Neuron (in vitro differentiated cells): Measurements from ENCODE around the gene HELZ2.
"Not testable (repeated sequence)": the region's sequence is repeated elsewhere in the genome, so short reads cannot be mapped to it uniquely, and the experiment has no call there.

Experiments used
- H2AFZ ChIP-seq: one replicate; pipeline ENCODE4 v1.6.1; 2013; ENCODE audit warnings: low read depth, mild to moderate bottlenecking, inconsistent platforms, low read length, moderate library complexity
- H3K27me3 ChIP-seq: one replicate; pipeline ENCODE4 v1.6.1; 2013; ENCODE audit warnings: low read length; ENCODE audit not compliant: insufficient read depth
- H3K36me3 ChIP-seq: one replicate; pipeline ENCODE4 v1.6.1; 2013; ENCODE audit warnings: low read length; ENCODE audit not compliant: insufficient read depth
- H3K4me1 ChIP-seq: one replicate; pipeline ENCODE4 v1.6.1; 2013; ENCODE audit warnings: low read length; ENCODE audit not compliant: insufficient read depth
- H3K4me3 ChIP-seq: 2 replicates; pipeline ENCODE4 v1.5.1; 2013; ENCODE audit warnings: mild to moderate bottlenecking, low read length, moderate library complexity
- H3K9me3 ChIP-seq: one replicate; pipeline ENCODE4 v1.6.1; 2013; ENCODE audit warnings: low read length

Gene HELZ2

GRCh38 chr20:63579017-63579694, 5.1 kb upstream of the HELZ2 start:
- H2AFZ ChIP-seq: no peak overlapping the region
- H3K27me3 ChIP-seq: no peaks in the 10 kb centered on the region
- H3K4me3 ChIP-seq: no peak overlapping the region
- H3K4me1 ChIP-seq: peaks cover 4% of the 10 kb centered on the region
- peaks cover 2% of the 10 kb centered on the region for H3K9me3 ChIP-seq
- no peaks in the 10 kb centered on the region for H3K36me3 ChIP-seq

GRCh38 chr20:63578224-63579016, 4.4 kb upstream of the HELZ2 start:
- Histone ChIP-seq H3K4me3 (no peak overlapping the region), H2AFZ (no peak overlapping the region), H3K9me3 (peaks cover 2% of the 10 kb centered on the region), H3K36me3 (no peaks in the 10 kb centered on the region), H3K27me3 (no peaks in the 10 kb centered on the region), H3K4me1 (peaks cover 7% of the 10 kb centered on the region)

GRCh38 chr20:63577317-63577894, 3.4 kb upstream of the HELZ2 start:
- Histone ChIP-seq H3K27me3 (no peaks in the 10 kb centered on the region), H2AFZ (no peak overlapping the region), H3K4me3 (no peak overlapping the region), H3K36me3 (no peaks in the 10 kb centered on the region), H3K9me3 (peaks cover 2% of the 10 kb centered on the region), H3K4me1 (peaks cover 10% of the 10 kb centered on the region)

GRCh38 chr20:63576311-63576710, 2.3 kb upstream of the HELZ2 start:
- no peak overlapping the region for H2AFZ ChIP-seq
- H3K9me3 ChIP-seq: peaks cover 2% of the 10 kb centered on the region
- H3K27me3 ChIP-seq: no peaks in the 10 kb centered on the region
- no peak overlapping the region for H3K4me3 ChIP-seq
- peaks cover 10% of the 10 kb centered on the region for H3K4me1 ChIP-seq
- H3K36me3 ChIP-seq: no peaks in the 10 kb centered on the region

- no peaks in the 10 kb centered on the region for H3K27me3 ChIP-seq
- no peak overlapping the region for H3K4me3 ChIP-seq
- H3K9me3 ChIP-seq: peaks cover 2% of the 10 kb centered on the region
- no peak overlapping the region for H2AFZ ChIP-seq
- H3K4me1 ChIP-seq: peaks cover 10% of the 10 kb centered on the region
- H3K36me3 ChIP-seq: no peaks in the 10 kb centered on the region
Measured at GRCh38 chr20:63574829-63575743, 1.0 kb upstream of the HELZ2 start.

GRCh38 chr20:63573647-63574131, 350 bp downstream of the HELZ2 start:
- H3K4me3 ChIP-seq: peak overlapping the region; percentile 86
- H3K36me3 ChIP-seq: no peaks in the 10 kb centered on the region
- H3K9me3 ChIP-seq: peaks cover 2% of the 10 kb centered on the region
- H3K27me3 ChIP-seq: no peaks in the 10 kb centered on the region
- H3K4me1 ChIP-seq: peaks cover 10% of the 10 kb centered on the region
- H2AFZ ChIP-seq: peak overlapping the region; percentile 42

GRCh38 chr20:63572788-63573646, 1.0 kb downstream of the HELZ2 start:
- peaks cover 10% of the 10 kb centered on the region for H3K4me1 ChIP-seq
- peak overlapping the region; percentile 42 for H2AFZ ChIP-seq
- peak overlapping the region; percentile 86 for H3K4me3 ChIP-seq
- H3K36me3 ChIP-seq: no peaks in the 10 kb centered on the region
- H3K27me3 ChIP-seq: no peaks in the 10 kb centered on the region
- peaks cover 2% of the 10 kb centered on the region for H3K9me3 ChIP-seq

- no peaks in the 10 kb centered on the region for H3K9me3 ChIP-seq
- H2AFZ ChIP-seq: no peak overlapping the region
- no peaks in the 10 kb centered on the region for H3K36me3 ChIP-seq
- H3K27me3 ChIP-seq: no peaks in the 10 kb centered on the region
- H3K4me1 ChIP-seq: peaks cover 10% of the 10 kb centered on the region
- H3K4me3 ChIP-seq: no peak overlapping the region
Measured at GRCh38 chr20:63572071-63572787, 1.8 kb downstream of the HELZ2 start.

GRCh38 chr20:63571087-63571478, 3.0 kb downstream of the HELZ2 start:
- H3K36me3 ChIP-seq, H3K27me3 ChIP-seq, H3K9me3 ChIP-seq, H2AFZ ChIP-seq, H3K4me3 ChIP-seq: not testable (repeated sequence)
- H3K4me1 ChIP-seq: peaks cover 10% of the 10 kb centered on the region

GRCh38 chr20:63570281-63571086, 3.6 kb downstream of the HELZ2 start:
- H3K36me3 ChIP-seq: no peaks in the 10 kb centered on the region
- H2AFZ ChIP-seq: no peak overlapping the region
- H3K4me3 ChIP-seq: no peak overlapping the region
- H3K27me3 ChIP-seq: no peaks in the 10 kb centered on the region
- H3K9me3 ChIP-seq: no peaks in the 10 kb centered on the region
- H3K4me1 ChIP-seq: peaks cover 10% of the 10 kb centered on the region
